ENCODE measurements around the gene HORMAD2. TPM values are rescaled to one million over a fixed set of nuclear protein-coding genes. Genes with fewer than 3 reads are reported as not detected.

HORMAD2 gene
- total RNA-seq, 1 donor from 2014 or later = not detected

- TF ChIP-seq CTCF (IDR thresholded peaks at IDR 0.05) = no peak
- H3K4me1 ChIP-seq = no peaks in the 10 kb centered on the region
- no peaks in the 10 kb centered on the region for H3K9me3 ChIP-seq
- no peak for ATAC-seq
- H3K27ac ChIP-seq = no peak overlapping the region
- DNase-seq = no peak
- H3K36me3 ChIP-seq = no peaks in the 10 kb centered on the region
- no peaks in the 10 kb centered on the region for H3K27me3 ChIP-seq
- no peak overlapping the region for H3K4me3 ChIP-seq
- intact Hi-C loops (cut with DNase I) = no loop called here
These were observed 142.1 kb downstream of the HORMAD2 start for GRCh38 chr22:30222321-30222720.

- intact Hi-C loops (cut with DNase I) = no loop called here
- no peak for DNase-seq
- Histone ChIP-seq H3K27ac (no peak overlapping the region), H3K36me3 (no peaks in the 10 kb centered on the region), H3K9me3 (no peaks in the 10 kb centered on the region), H3K4me1 (no peaks in the 10 kb centered on the region), H3K27me3 (no peaks in the 10 kb centered on the region), H3K4me3 (no peak overlapping the region)
- no peak for TF ChIP-seq CTCF (IDR thresholded peaks at IDR 0.05)
- ATAC-seq = no peak
These were observed 143.0 kb downstream of the HORMAD2 start for GRCh38 chr22:30223303-30223702.

- Histone ChIP-seq H3K36me3 (no peaks in the 10 kb centered on the region), H3K4me1 (no peaks in the 10 kb centered on the region), H3K27ac (no peak overlapping the region), H3K9me3 (no peaks in the 10 kb centered on the region), H3K27me3 (no peaks in the 10 kb centered on the region), H3K4me3 (no peak overlapping the region)
- DNase-seq (no peak), ATAC-seq (no peak)
- intact Hi-C loops (cut with DNase I) = no loop called here
- TF ChIP-seq CTCF (IDR thresholded peaks at IDR 0.05) = no peak
These were observed 144.0 kb downstream of the HORMAD2 start for GRCh38 chr22:30224161-30224857.

- Histone ChIP-seq H3K27ac (no peak overlapping the region), H3K36me3 (no peaks in the 10 kb centered on the region), H3K4me1 (no peaks in the 10 kb centered on the region), H3K27me3 (no peaks in the 10 kb centered on the region), H3K9me3 (no peaks in the 10 kb centered on the region), H3K4me3 (no peak overlapping the region)
- TF ChIP-seq CTCF (IDR thresholded peaks at IDR 0.05) = no peak
- DNase-seq (no peak), ATAC-seq (no peak)
- intact Hi-C loops (cut with DNase I) = no loop called here
These were observed 145.1 kb downstream of the HORMAD2 start for GRCh38 chr22:30225220-30225927.

DNA sequence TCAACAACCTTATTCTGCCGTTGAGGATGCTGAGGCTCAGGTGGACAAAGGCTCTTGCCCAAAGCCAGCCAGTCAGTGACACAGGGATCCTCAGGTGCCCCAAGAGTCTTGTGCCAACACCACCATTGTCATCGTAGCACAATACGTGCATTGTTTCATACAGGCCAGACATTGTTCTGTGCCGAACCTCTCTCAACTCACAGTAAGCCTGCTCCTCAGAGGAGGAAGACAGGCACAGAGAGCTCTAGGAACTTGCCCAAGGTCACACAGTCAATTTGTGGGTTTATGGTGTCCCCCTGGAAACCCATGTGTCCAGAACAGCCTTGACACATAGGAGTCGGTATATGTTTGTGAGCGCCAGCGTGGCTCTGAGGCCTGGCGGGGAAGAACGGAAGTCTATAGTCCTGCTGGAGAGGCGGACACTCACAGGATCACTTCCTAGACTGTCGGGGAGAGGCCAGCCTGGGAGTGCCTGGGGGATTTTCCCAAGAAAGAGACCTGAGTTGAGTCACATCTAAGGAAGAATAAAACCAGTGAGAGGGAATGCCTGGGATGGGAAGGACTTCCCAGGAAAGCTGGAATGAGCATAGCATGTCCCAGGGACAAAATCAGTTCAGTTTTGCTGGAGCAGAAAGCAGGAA is 146.0 kb downstream of the HORMAD2 start:
- intact Hi-C loops (cut with DNase I) = no loop called here
- H3K4me3 ChIP-seq = no peak overlapping the region
- ATAC-seq = no peak

More for the DNA sequence above, 146.0 kb downstream of the HORMAD2 start:
- no peaks in the 10 kb centered on the region for H3K9me3 ChIP-seq
- DNase-seq = no peak
- H3K36me3 ChIP-seq = no peaks in the 10 kb centered on the region
- no peak overlapping the region for H3K27ac ChIP-seq
- TF ChIP-seq CTCF (IDR thresholded peaks at IDR 0.05) = no peak
- no peaks in the 10 kb centered on the region for H3K4me1 ChIP-seq
- no peaks in the 10 kb centered on the region for H3K27me3 ChIP-seq

Other genes with a start within 250 kb of the HORMAD2 start
- gene ASCC2, start 242.2 kb upstream of the HORMAD2 start, total RNA-seq = 54.6 TPM
- 50.6 TPM for gene MTMR3, start 197.3 kb upstream of the HORMAD2 start, total RNA-seq
- gene LIF, start 166.3 kb downstream of the HORMAD2 start, total RNA-seq = 6.9 TPM
- 1.6 TPM for gene OSM, start 186.4 kb downstream of the HORMAD2 start, total RNA-seq
- 15.9 TPM for gene CASTOR1, start 209.0 kb downstream of the HORMAD2 start, total RNA-seq
- gene TBC1D10A, start 246.5 kb downstream of the HORMAD2 start, total RNA-seq = 29.6 TPM

Data from upper lobe of right lung (tissue), 1 donor.